ENCODE measurements around the gene CACNA1D.
"Not testable (repeated sequence)": the region's sequence is repeated elsewhere in the genome, so short reads cannot be mapped to it uniquely, and the experiment has no call there.

The CACNA1D gene

GRCh38 chr3:53664812-53665211, 170.4 kb downstream of the CACNA1D start:
- DNase-seq, result not testable (repeated sequence)

GRCh38 chr3:53665608-53666425, 171.4 kb downstream of the CACNA1D start:
- DNase-seq, result no peak

- DNase-seq, result peak; percentile 14
These were observed 174.5 kb downstream of the CACNA1D start for GRCh38 chr3:53668872-53669271.

- DNase-seq, result no peak
These were observed 176.3 kb downstream of the CACNA1D start for GRCh38 chr3:53670721-53671120.

GRCh38 chr3:53671192-53671960, 177.0 kb downstream of the CACNA1D start:
- DNase-seq, result peak; percentile 55

- DNase-seq, result no peak
These were observed 177.5 kb downstream of the CACNA1D start for GRCh38 chr3:53671961-53672299.

- no peak for DNase-seq
These were observed 178.6 kb downstream of the CACNA1D start for GRCh38 chr3:53672981-53673380.

GRCh38 chr3:53673722-53674350, 179.4 kb downstream of the CACNA1D start:
- DNase-seq, result no peak

- no peak for DNase-seq
These were observed 180.2 kb downstream of the CACNA1D start for GRCh38 chr3:53674582-53674981.

GRCh38 chr3:53675022-53675697, 180.7 kb downstream of the CACNA1D start:
- DNase-seq, result no peak

GRCh38 chr3:53675942-53676341, 181.5 kb downstream of the CACNA1D start:
- no peak for DNase-seq

- peak; percentile 48 for DNase-seq
These were observed 183.0 kb downstream of the CACNA1D start for GRCh38 chr3:53677413-53677812.

GRCh38 chr3:53680028-53680427, 185.6 kb downstream of the CACNA1D start:
- no peak for DNase-seq

- no peak for DNase-seq
These were observed 188.4 kb downstream of the CACNA1D start for GRCh38 chr3:53682807-53683206.

GRCh38 chr3:53688066-53688465, 193.7 kb downstream of the CACNA1D start:
- no peak for DNase-seq

GRCh38 chr3:53688989-53689388, 194.6 kb downstream of the CACNA1D start:
- no peak for DNase-seq

GRCh38 chr3:53689681-53690080, 195.3 kb downstream of the CACNA1D start:
- no peak for DNase-seq

GRCh38 chr3:53690521-53690920, 196.1 kb downstream of the CACNA1D start:
- no peak for DNase-seq

- DNase-seq, result no peak
These were observed 196.9 kb downstream of the CACNA1D start for GRCh38 chr3:53691349-53691748.

GRCh38 chr3:53691885-53692284, 197.5 kb downstream of the CACNA1D start:
- no peak for DNase-seq

GRCh38 chr3:53693451-53693850, 199.0 kb downstream of the CACNA1D start:
- DNase-seq, result no peak

- DNase-seq, result no peak
These were observed 199.6 kb downstream of the CACNA1D start for GRCh38 chr3:53694046-53694445.

GRCh38 chr3:53694666-53695323, 200.4 kb downstream of the CACNA1D start:
- DNase-seq, result no peak
